ENCODE results near the gene CEBPA. TPM values are rescaled to one million over a fixed set of nuclear protein-coding genes. Genes with fewer than 3 reads are reported as not detected.

CEBPA gene
- total and polyA plus RNA-seq, 2 donors: 10.4 to 10.8 TPM

DNA sequence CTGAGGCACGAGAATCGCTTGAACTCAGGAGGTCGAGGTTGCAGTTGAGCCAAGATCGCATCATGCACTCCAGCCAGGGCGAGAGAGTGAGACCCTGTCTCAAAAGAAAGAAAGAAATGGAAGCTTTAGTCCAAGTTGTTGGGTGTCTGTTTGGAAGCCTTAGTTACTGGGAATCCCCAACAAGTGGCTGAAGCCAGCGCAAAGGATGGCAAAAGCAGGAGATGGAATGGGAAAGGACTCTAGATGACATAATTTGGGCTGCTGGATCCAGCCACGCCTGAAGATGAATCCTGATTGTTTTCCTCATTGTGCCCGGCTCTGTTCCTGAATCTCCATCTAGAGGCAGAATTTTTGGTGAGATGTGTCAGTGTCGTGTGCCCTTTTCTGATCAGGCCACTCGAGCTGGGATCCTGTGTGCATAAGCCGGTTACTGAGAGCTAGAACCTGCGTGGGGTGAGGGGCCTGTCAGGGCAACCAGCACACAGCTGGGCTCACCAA, 18.1 kb downstream of the CEBPA start:
- H3K4me1 ChIP-seq (ENCODE audit: insufficient read depth): no peaks in the 10 kb centered on the region
- WGBS: 90% methylated on average over 12 of the region's 12 CpGs
- no peak overlapping the region for H3K4me3 ChIP-seq (ENCODE audit: low read depth, low read length)
- no peaks in the 10 kb centered on the region for H3K36me3 ChIP-seq (ENCODE audit: insufficient read depth)
- no peak overlapping the region for H3K27ac ChIP-seq (ENCODE audit: low read depth)
- no peak for DNase-seq (ENCODE audit: extremely low spot score)

- Histone ChIP-seq H3K27ac (ENCODE audit: low read depth) (no peak overlapping the region), H3K4me3 (ENCODE audit: low read depth, low read length) (no peak overlapping the region), H3K4me1 (ENCODE audit: insufficient read depth) (no peaks in the 10 kb centered on the region), H3K36me3 (ENCODE audit: insufficient read depth) (no peaks in the 10 kb centered on the region)
- no peak for DNase-seq (ENCODE audit: extremely low spot score)
- whole genome bisulfite sequencing: 86% methylated on average over 6 of the region's 6 CpGs
These were observed 18.7 kb downstream of the CEBPA start for GRCh38 chr19:33283589-33283988.

DNA sequence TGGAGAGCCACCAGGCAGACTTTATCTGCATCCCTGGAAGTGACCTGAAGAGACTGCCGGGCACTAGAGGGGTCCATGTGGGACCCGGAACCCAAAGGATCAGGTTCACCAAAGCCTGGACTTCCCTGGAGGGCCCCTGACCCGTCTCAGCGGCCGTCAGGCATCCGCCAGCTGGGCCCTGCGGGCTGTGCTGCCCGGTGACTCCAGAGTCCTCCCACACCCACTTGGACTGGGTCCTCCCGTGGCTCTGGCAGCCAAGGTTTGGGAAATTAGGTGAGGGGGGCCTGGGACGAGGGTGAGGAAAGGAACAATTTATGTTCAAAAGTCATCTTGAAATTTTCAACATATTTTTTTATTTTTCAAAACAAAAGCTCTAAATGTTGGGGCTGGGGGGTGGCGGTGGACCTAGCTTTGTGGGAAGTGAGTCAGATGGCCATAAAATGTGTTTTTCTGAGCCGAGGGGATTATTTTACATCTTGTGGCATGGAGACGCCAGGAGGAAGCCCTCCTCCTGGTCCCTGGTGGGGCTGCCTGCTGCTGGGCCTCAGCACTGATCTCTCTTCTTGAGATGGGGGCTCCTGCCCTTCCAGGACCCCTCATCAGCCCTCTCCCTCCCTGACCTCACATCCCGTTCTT, 20.2 kb downstream of the CEBPA start:
- Histone ChIP-seq H3K27ac (ENCODE audit: low read depth) (no peak overlapping the region), H3K36me3 (ENCODE audit: insufficient read depth) (no peaks in the 10 kb centered on the region), H3K4me1 (ENCODE audit: insufficient read depth) (no peaks in the 10 kb centered on the region), H3K4me3 (ENCODE audit: low read depth, low read length) (no peak overlapping the region)
- 43% methylated on average over 14 of the region's 14 CpGs for WGBS
- no peak for DNase-seq (ENCODE audit: extremely low spot score)

GRCh38 chr19:33281296-33281926, 20.9 kb downstream of the CEBPA start:
- Histone ChIP-seq H3K4me3 (ENCODE audit: low read depth, low read length) (no peak overlapping the region), H3K27ac (ENCODE audit: low read depth) (no peak overlapping the region), H3K4me1 (ENCODE audit: insufficient read depth) (no peaks in the 10 kb centered on the region), H3K36me3 (ENCODE audit: insufficient read depth) (no peaks in the 10 kb centered on the region)
- 90% methylated on average over 22 of the region's 22 CpGs for WGBS
- DNase-seq (ENCODE audit: extremely low spot score): no peak

DNA sequence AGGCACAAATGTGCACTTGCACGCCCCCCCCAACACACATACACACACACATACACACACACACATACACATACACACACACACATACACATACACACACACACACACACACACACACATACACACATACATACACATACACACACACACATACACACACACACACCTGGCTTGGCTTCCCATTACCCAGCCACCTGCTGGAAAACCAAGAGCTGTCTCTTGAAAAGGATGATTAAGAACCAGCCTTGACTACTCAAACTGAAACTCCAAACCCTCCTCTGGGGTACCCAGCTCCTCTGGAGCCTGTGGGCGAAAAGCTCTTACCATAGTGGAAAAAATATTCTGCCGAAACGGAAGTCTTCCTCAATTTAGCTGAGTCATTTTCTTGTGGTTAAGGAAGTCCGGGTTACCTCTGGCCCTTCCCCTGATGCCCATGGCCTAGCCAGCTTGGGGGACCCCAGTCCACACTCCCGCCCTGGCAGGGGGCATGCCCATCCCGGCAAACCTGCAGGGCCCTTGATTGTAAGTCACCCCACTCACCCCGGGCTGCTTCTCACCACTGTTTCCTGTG, 21.9 kb downstream of the CEBPA start:
- 85% methylated on average over 8 of the region's 8 CpGs for WGBS
- DNase-seq (ENCODE audit: extremely low spot score): no peak
- Histone ChIP-seq H3K27ac (ENCODE audit: low read depth) (no peak overlapping the region), H3K4me3 (ENCODE audit: low read depth, low read length) (no peak overlapping the region), H3K36me3 (ENCODE audit: insufficient read depth) (no peaks in the 10 kb centered on the region), H3K4me1 (ENCODE audit: insufficient read depth) (no peaks in the 10 kb centered on the region)

DNA sequence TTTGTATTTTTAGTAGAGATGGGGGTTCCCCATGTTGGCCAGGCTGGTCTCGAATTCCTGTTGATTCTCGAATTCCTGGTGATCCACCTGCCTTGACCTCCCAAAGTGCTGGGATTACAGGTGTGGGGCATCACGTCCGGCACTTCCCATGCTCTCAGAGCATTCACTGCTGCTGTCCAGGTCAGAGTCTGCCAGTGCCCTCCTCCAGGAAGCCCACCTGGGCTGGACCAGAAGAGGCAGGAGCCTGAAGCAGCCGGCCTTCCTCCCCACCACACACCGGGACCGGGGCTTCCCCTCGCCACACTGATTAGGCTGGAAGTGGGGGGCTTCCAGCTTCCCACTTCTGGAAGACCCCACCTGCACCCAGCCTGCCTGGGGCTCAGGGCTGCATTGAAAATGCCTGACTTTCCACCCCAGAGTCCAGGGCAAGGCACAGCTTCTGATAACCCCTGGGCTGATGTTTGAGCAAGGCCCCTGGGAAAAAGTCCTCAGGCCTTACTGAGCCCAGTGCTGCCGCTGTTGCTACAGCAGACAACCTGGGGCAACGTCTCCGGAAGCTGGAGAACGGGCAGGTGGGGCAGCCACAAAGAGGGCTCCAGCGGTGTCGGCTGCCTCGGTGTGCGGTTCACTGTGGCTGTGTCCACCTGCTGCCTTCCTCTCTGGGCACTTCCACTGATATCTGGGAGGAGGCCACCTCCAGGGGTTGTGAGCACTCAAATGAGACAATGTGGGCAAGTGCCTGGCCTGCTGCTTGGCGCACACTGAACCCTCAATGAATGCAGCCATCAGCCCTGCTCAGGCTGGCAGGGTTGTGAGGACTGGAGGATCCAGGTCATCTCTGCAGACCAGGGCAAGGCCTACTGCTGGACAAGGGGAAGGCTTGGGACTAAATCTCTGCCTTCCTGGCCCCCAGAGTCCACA, 22.6 kb downstream of the CEBPA start:
- no peak overlapping the region for H3K4me3 ChIP-seq (ENCODE audit: low read depth, low read length)
- DNase-seq (ENCODE audit: extremely low spot score): no peak
- no peak overlapping the region for H3K27ac ChIP-seq (ENCODE audit: low read depth)
- 93% methylated on average over 17 of the region's 17 CpGs for WGBS
- H3K4me1 ChIP-seq (ENCODE audit: insufficient read depth): no peaks in the 10 kb centered on the region
- no peaks in the 10 kb centered on the region for H3K36me3 ChIP-seq (ENCODE audit: insufficient read depth)

DNA sequence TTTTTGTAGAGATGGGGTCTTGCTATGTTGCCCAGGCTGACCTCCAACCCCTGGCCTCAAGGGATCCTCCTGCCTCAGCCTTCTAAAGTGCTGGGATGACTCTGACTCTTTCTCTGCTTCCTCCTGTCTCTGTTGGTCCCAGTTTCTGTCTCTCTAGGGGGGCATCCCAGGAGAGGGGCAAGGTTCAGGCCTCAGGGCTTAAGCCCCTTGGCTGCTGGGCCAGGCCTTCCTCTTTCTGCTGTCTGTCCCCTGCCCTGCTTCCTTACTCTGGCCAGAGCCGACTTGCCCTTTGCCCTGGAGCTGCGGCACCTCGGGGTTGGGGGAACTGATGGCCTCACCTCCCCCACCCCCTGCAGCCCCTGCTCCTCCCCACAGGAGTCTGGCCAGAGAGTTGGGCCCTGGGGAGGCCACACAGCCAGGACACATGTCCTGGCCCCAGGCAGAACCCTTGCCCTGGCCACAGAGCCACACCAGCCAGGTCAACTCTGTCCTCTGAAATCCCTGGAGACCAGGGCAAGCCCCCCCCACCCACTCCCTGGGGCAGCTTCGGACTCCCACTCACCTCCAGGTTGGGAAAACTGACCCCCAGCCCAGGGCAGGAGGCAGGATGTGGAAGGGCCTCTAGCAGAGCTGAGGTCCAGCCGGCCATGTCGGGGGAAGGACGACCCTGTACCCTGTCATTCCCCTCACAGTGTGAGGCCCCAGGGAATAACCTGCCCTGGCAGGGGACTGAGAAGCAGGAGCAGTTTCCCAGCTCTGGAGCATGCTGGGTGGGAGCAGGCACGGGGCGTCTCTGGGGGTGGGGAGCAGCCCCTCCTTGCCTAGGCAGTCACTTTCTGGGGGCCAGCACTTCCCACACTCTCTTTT, 23.7 kb downstream of the CEBPA start:
- H3K36me3 ChIP-seq (ENCODE audit: insufficient read depth): no peaks in the 10 kb centered on the region
- no peak overlapping the region for H3K4me3 ChIP-seq (ENCODE audit: low read depth, low read length)
- 80% methylated on average over 9 of the region's 9 CpGs for WGBS
- no peak for DNase-seq (ENCODE audit: extremely low spot score)
- H3K27ac ChIP-seq (ENCODE audit: low read depth): no peak overlapping the region
- H3K4me1 ChIP-seq (ENCODE audit: insufficient read depth): no peaks in the 10 kb centered on the region

- WGBS: 84% methylated on average over 4 of the region's 4 CpGs
- no peaks in the 10 kb centered on the region for H3K36me3 ChIP-seq (ENCODE audit: insufficient read depth)
- no peak overlapping the region for H3K4me3 ChIP-seq (ENCODE audit: low read depth, low read length)
- H3K4me1 ChIP-seq (ENCODE audit: insufficient read depth): no peaks in the 10 kb centered on the region
- no peak overlapping the region for H3K27ac ChIP-seq (ENCODE audit: low read depth)
- DNase-seq (ENCODE audit: extremely low spot score): no peak
These were observed 24.3 kb downstream of the CEBPA start for GRCh38 chr19:33278023-33278402.

DNA sequence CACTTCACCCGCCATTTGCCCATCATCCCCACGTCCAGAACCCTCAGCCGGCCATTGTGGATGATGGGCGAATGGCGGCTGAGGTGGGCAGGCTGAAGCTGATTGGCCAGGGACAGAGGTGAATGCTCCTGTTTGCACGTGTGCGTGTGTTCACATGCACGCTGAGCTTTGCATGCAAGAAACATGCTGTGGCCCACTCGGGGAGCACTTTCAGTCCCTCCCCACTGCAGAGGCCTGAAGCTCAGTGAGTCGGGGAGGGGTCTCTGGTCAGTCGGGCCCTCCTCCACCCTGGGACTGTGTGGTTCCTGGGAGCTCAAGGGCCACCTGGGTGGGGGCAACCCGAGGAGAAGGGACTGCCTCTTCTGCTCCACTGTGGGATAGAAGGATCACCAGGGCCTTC, 24.9 kb downstream of the CEBPA start:
- no peaks in the 10 kb centered on the region for H3K36me3 ChIP-seq (ENCODE audit: insufficient read depth)
- no peak for DNase-seq (ENCODE audit: extremely low spot score)
- H3K4me1 ChIP-seq (ENCODE audit: insufficient read depth): no peaks in the 10 kb centered on the region
- H3K27ac ChIP-seq (ENCODE audit: low read depth): no peak overlapping the region
- no peak overlapping the region for H3K4me3 ChIP-seq (ENCODE audit: low read depth, low read length)
- WGBS: 94% methylated on average over 12 of the region's 12 CpGs

DNA sequence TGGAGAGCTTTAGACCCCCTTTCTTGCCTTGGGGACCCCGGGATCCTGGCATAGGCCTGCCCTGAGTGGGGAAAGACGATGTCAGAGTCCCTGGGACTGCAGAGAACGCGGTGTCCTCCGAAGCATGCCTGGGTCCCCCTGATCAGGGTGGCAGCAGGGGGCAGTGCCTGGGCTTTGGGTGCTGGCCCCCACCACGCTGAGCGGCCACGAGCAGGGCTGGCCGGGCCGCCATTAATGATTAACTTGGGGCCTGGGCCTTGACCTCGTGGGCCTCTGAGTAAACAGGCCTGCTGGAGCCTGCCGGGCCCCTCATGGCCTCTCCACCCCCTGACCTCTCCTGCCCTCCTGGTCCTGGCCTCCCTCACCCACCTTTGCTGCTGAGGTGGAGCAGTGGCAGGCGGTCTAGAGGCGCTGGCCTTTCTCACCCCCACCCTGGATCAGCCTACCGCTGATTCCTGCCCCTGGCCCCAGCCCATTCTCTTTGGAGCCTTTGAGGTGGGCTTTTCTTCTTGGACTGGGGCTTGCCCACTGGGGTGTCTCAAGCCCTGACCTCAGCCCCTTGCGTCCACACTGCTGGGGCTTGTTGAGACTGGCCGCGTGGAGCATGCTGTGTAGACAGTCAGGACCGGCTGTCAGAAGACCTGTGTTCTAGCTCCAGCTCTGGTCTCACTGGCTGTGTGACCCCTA, 26.3 kb downstream of the CEBPA start:
- 90% methylated on average over 19 of the region's 19 CpGs for WGBS
- Histone ChIP-seq H3K4me3 (ENCODE audit: low read depth, low read length) (no peak overlapping the region), H3K36me3 (ENCODE audit: insufficient read depth) (no peaks in the 10 kb centered on the region), H3K27ac (ENCODE audit: low read depth) (no peak overlapping the region), H3K4me1 (ENCODE audit: insufficient read depth) (no peaks in the 10 kb centered on the region)
- DNase-seq (ENCODE audit: extremely low spot score): no peak

DNA sequence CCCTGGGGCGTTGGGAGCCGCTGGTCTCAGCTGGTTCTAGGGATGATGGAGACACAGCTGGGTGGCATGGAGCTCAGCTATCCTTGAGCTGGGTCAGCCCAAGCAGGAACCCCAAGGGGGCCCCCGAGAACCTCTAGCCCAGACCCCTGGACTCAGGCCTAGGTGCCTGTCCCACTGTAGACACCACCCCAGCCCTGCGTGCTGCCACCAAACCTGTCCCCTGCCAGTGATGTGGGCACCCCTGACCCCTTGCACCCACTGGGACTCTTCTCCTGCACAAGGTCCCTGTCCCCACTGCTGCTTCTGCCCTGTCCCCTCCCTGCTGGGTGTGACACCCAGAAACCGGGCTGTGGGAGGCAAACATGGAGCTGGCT, 26.8 kb downstream of the CEBPA start:
- Histone ChIP-seq H3K27ac (ENCODE audit: low read depth) (no peak overlapping the region), H3K4me3 (ENCODE audit: low read depth, low read length) (no peak overlapping the region), H3K4me1 (ENCODE audit: insufficient read depth) (no peaks in the 10 kb centered on the region), H3K36me3 (ENCODE audit: insufficient read depth) (no peaks in the 10 kb centered on the region)
- no peak for DNase-seq (ENCODE audit: extremely low spot score)
- WGBS: 85% methylated on average over 5 of the region's 5 CpGs

DNA sequence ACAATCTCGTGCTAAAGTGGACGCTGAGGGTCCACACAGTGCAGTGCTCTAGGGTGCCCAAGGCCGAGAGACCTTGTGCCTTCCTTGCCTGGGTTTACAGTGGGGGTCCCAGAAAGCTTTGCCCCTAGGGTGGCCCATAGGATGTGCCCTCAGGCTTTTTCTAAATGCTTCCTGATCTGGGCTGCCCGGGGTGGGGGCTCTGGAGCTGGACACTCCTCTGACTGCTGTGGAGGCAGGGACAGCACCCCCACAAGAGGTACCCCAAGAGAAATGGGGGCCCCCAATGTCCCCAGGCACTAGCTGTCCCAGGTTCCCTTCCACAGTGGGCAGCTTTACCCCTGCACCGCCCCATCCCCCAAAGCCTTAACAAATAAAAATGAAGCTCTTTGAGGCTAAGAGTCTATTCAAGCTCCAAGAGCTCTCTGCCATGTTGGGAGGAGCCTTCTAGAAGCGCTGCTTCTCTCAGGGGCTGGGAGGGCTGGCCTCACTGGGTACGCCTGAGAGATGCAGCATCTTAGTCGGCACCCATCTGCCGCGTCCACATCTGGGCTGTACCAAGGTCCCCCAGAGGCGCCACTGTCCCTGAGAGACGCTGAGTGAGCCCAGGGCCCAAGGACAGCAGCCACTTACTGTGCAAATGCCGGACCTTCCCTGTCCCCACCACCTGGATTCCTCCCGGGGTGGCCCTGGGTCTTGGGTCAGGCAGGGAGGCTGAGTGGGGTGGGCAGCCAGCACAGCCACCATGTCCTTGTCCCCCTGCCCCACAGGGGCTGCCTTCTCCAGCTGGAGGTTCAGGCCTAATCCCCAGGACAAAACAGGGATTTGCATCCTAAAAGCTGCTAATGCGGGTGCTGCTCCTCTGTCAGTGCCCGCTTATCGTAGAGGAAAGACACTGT, 27.4 kb downstream of the CEBPA start:
- H3K27ac ChIP-seq (ENCODE audit: low read depth): peak overlapping the region; percentile 74
- H3K4me1 ChIP-seq (ENCODE audit: insufficient read depth): no peaks in the 10 kb centered on the region
- no peak overlapping the region for H3K4me3 ChIP-seq (ENCODE audit: low read depth, low read length)
- H3K36me3 ChIP-seq (ENCODE audit: insufficient read depth): no peaks in the 10 kb centered on the region
- WGBS: 87% methylated on average over 17 of the region's 17 CpGs
- DNase-seq (ENCODE audit: extremely low spot score): no peak

Data from urinary bladder (tissue), 4 donors.